HepG2 (cell line): ENCODE results near the gene ZDBF2. TPM values are rescaled to one million over a fixed set of nuclear protein-coding genes. Genes with fewer than 3 reads are reported as not detected.

ENCODE experiments used
- ATAC-seq: fragments of 200-7000 bp; cut with Tn5 transposase; 3 replicates; pipeline ENCODE4 v1.9.1; 2020; ENCODE audit warnings: mild to moderate bottlenecking, moderate library complexity
- BruUV-seq: library from RNA; stranded (reverse); fragments of 400-500 nt; replicated peaks from 2 replicates; lab custom pipeline; 2021; lab: Mats Ljungman, UMichigan
- CTCF ChIA-PET: fragments of 300-600 bp; formaldehyde crosslinking; extraction: SDS; loops from one replicate; lab custom pipeline; 2021; ENCODE audit warnings: low total read pairs, inconsistent platforms, low intra/inter-chr PET ratio; lab: Yijun Ruan, JAX
- POLR2A ChIA-PET: fragments of 350-600 bp; sonication (Branson Sonifier 250); formaldehyde crosslinking; loops from one replicate; lab custom pipeline; 2020; ENCODE audit warnings: antibody characterized with exemption, inconsistent platforms; lab: Yijun Ruan, JAX
- DNase-seq: peaks from one replicate; pipeline ENCODE4 v3.0.0-alpha.2; 2015; ENCODE audit warnings: low spot score
- FAIRE-seq: peaks from 3 replicates; lab custom pipeline; 2011; peaks lifted over from hg19 to GRCh38; lab: Jason Lieb, UNC
- H2AFZ ChIP-seq: one replicate; pipeline ENCODE4 v1.6.1; 2011; ENCODE audit warnings: low read length, inconsistent platforms
- H3K27ac ChIP-seq: fragments of 300-600 bp; 3 replicates; pipeline ENCODE4 v1.8.0; 2011; ENCODE audit warnings: mixed run types, mild to moderate bottlenecking, mixed read lengths, low read length, inconsistent platforms; ENCODE audit not compliant: insufficient read depth; ENCODE audit errors: extremely low read length
- H3K27me3 ChIP-seq, 2 experiments: fragments of 200-600 bp in 1 of 2; 2 replicates in 1 of 2; 3 replicates in 1 of 2; pipeline versions ENCODE4 v1.6.0 to v1.8.0; 2011; ENCODE audit warnings: low read length in 2 of 2, mild to moderate bottlenecking in 2 of 2, moderate library complexity in 2 of 2, inconsistent platforms in 1 of 2; ENCODE audit not compliant: insufficient read depth in 2 of 2, control insufficient read depth in 1 of 2
- H3K36me3 ChIP-seq, 2 experiments: fragments of 200-600 bp in 1 of 2; replicated peaks in 1 of 2; 2 replicates in 1 of 2; 3 replicates in 1 of 2; pipeline versions ENCODE4 v1.5.1 to v1.8.0; 2011; ENCODE audit warnings: low read length in 2 of 2, inconsistent platforms in 1 of 2; ENCODE audit not compliant: insufficient read depth in 2 of 2, control insufficient read depth in 1 of 2
- H3K4me1 ChIP-seq: 2 replicates; pipeline ENCODE4 v1.5.1; 2012; ENCODE audit warnings: low read length, inconsistent platforms; ENCODE audit not compliant: insufficient read depth
- H3K4me2 ChIP-seq: 2 replicates; pipeline ENCODE4 v1.6.0; 2011; ENCODE audit warnings: low read depth, low read length, inconsistent platforms
- H3K4me3 ChIP-seq, 3 experiments: fragments of 200-600 bp in 1 of 3; sonication (generic), shearing (Covaris generic) in 1 of 3; replicated peaks in 1 of 3; 2 replicates each; pipeline ENCODE4 v1.5.1; 2011 to 2016; ENCODE audit warnings: low read length in 3 of 3, inconsistent platforms in 2 of 3, low read depth in 2 of 3, mild to moderate bottlenecking in 2 of 3, control low read depth in 1 of 3, mixed read lengths in 1 of 3; ENCODE audit not compliant: insufficient read depth in 1 of 3
- H3K79me2 ChIP-seq: one replicate; pipeline ENCODE4 v1.6.1; 2011; ENCODE audit warnings: low read length, inconsistent platforms; ENCODE audit not compliant: insufficient read depth
- H3K9ac ChIP-seq: 2 replicates; pipeline ENCODE4 v1.6.0; 2011; ENCODE audit warnings: mild to moderate bottlenecking, low read depth, low read length, inconsistent platforms; ENCODE audit not compliant: insufficient read depth
- H3K9me3 ChIP-seq: 2 replicates; pipeline ENCODE4 v1.5.1; 2012; ENCODE audit warnings: mild to moderate bottlenecking, low read length
- H4K20me1 ChIP-seq: 2 replicates; pipeline ENCODE4 v1.6.0; 2011; ENCODE audit warnings: inconsistent platforms, mild to moderate bottlenecking, low read length, moderate library complexity; ENCODE audit not compliant: insufficient read depth
- CEBPB ChIP-seq: IDR thresholded peaks from 2 replicates; pipeline ENCODE4 v1.6.1; 2011; ENCODE audit warnings: low read depth, low read length, improper control_type of control experiment, borderline replicate concordance
- CHD4 ChIP-seq: fragments of 200-600 bp; sonication (generic); IDR thresholded peaks from 2 replicates; pipeline ENCODE4 v1.7.0; 2017; ENCODE audit warnings: mild to moderate bottlenecking, low read length, borderline replicate concordance
- CREB1 ChIP-seq, 2 experiments: fragments of 450-650 bp in 1 of 2; IDR thresholded peaks; 2 replicates each; pipeline ENCODE4 v1.6.1; 2016 to 2017; ENCODE audit warnings: control low read depth in 1 of 2, mild to moderate bottlenecking in 1 of 2, missing compliant biosample characterization in 1 of 2, missing genetic modification characterization in 1 of 2
- ELF4 ChIP-seq: sonication (generic); formaldehyde crosslinking; IDR thresholded peaks from 2 replicates; pipeline ENCODE4 v1.5.0; 2020; ENCODE audit warnings: missing genetic modification reagents, mild to moderate bottlenecking, moderate library complexity, borderline replicate concordance
- GATAD1 ChIP-seq: IDR thresholded peaks from 2 replicates; pipeline ENCODE4 v1.6.1; 2016; ENCODE audit warnings: missing genetic modification reagents, missing compliant biosample characterization
- HMG20B ChIP-seq: conservative IDR thresholded peaks from 2 replicates; pipeline ENCODE4 v1.6.1; 2016; ENCODE audit warnings: missing genetic modification reagents, missing compliant biosample characterization
- IRX3 ChIP-seq: sonication (generic); formaldehyde crosslinking; IDR thresholded peaks from 2 replicates; pipeline ENCODE4 v1.8.1; 2023; ENCODE audit warnings: mild to moderate bottlenecking, low read depth, missing genetic modification reagents, borderline replicate concordance
- RAD21 ChIP-seq: fragments of 450-650 bp; formaldehyde crosslinking; IDR thresholded peaks from 2 replicates; pipeline ENCODE4 v1.5.0; 2020; ENCODE audit warnings: mild to moderate bottlenecking
- RXRB ChIP-seq: IDR thresholded peaks from 2 replicates; pipeline ENCODE4 v1.6.1; 2016; ENCODE audit warnings: borderline replicate concordance, missing genetic modification reagents, missing compliant biosample characterization
- SSRP1 ChIP-seq: IDR thresholded peaks from 2 replicates; pipeline ENCODE4 v1.6.1; 2016; ENCODE audit warnings: control low read depth
- STAT5B ChIP-seq: sonication (generic); formaldehyde crosslinking; IDR thresholded peaks from 2 replicates; pipeline ENCODE4 v1.4.0; 2020; ENCODE audit warnings: missing genetic modification reagents
- SYNCRIP ChIP-seq: fragments of 200-400 bp; formaldehyde crosslinking; IDR thresholded peaks from 2 replicates; pipeline ENCODE4 v1.6.1; 2018; ENCODE audit warnings: mild to moderate bottlenecking, low read depth, low read length; ENCODE audit not compliant: insufficient read depth
- TAF15 ChIP-seq: fragments of 200-400 bp; formaldehyde crosslinking; IDR thresholded peaks from one replicate; pipeline ENCODE4 v1.6.1; 2018; ENCODE audit warnings: mild to moderate bottlenecking, low read depth, low read length; ENCODE audit not compliant: poor library complexity, severe bottlenecking
- ZNF121 ChIP-seq: sonication (generic); formaldehyde crosslinking; IDR thresholded peaks from 2 replicates; pipeline ENCODE4 v1.5.0; 2020; ENCODE audit warnings: mild to moderate bottlenecking, missing genetic modification reagents
- ZNF207 ChIP-seq: fragments of 450-650 bp; IDR thresholded peaks from 2 replicates; pipeline ENCODE4 v1.6.1; 2016; ENCODE audit warnings: antibody characterized with exemption, borderline replicate concordance
- ZNF335 ChIP-seq: sonication (generic); formaldehyde crosslinking; IDR thresholded peaks from 2 replicates; pipeline ENCODE4 v1.4.0; 2020; ENCODE audit warnings: missing genetic modification reagents
- ZNF557 ChIP-seq: sonication (generic); formaldehyde crosslinking; IDR thresholded peaks from 2 replicates; pipeline ENCODE4 v1.4.0; 2020; ENCODE audit warnings: missing genetic modification reagents
- WGBS: methylation state at CpG from one replicate; pipeline ENCODE4 v1.1.6; 2017; ENCODE audit warnings: low lambda C conversion rate; 5-methylcytosine and 5-hydroxymethylcytosine counted together
- in situ Hi-C: cut with HindIII; loops from 2 replicates; pipeline ENCODE4 v1.10.0; 2017; ENCODE audit warnings: low pct_unique_long_range_greater_than_20kb; ENCODE audit not compliant: extremely low pct_ligation_motif_present
- intact Hi-C: fragments of 100-400 bp; cut with micrococcal nuclease; formaldehyde crosslinking; loops from one replicate; pipeline ENCODE4 v1.10.0; 2022; ENCODE audit not compliant: unreplicated experiment
- polyA plus RNA-seq, 8 experiments: library from polyadenylated mRNA; depleted of rRNA in 3 of 8; stranded (reverse) in 7 of 8; unstranded in 1 of 8; fragments of >200 nt; fragmentation: Illumina TruSeq in 4 of 8; extraction: Trizol in 4 of 8; gene quantifications; 2 replicates each; pipeline versions ENCODE4 v1.2.1 to v1.2.3, GENCODE V29; 2011 to 2016; ENCODE audit warnings: low read depth in 4 of 8, missing spikeins in 1 of 8, mixed read lengths in 1 of 8; ENCODE audit not compliant: insufficient read depth in 1 of 8
- total RNA-seq, 5 experiments: library from RNA; depleted of rRNA; stranded (reverse); fragments of >200 nt; fragmentation: Illumina TruSeq; extraction: Trizol; gene quantifications; 2 replicates each; pipeline ENCODE4 v1.2.3, GENCODE V29; 2016; ENCODE audit warnings: low read depth in 1 of 5
- TF ChIP-seq, protein P1 (sequence below): sonication (generic); formaldehyde crosslinking; IDR thresholded peaks from 2 replicates; pipeline ENCODE4 v1.4.0; 2020; ENCODE audit warnings: missing genetic modification reagents, borderline replicate concordance

The ZDBF2 gene
- total and polyA plus RNA-seq, 2 of the 13 experiments (the other 11 are each of a cell fraction or from before 2014, with no cell fraction given) = 1.5 to 2.0 TPM

DNA sequence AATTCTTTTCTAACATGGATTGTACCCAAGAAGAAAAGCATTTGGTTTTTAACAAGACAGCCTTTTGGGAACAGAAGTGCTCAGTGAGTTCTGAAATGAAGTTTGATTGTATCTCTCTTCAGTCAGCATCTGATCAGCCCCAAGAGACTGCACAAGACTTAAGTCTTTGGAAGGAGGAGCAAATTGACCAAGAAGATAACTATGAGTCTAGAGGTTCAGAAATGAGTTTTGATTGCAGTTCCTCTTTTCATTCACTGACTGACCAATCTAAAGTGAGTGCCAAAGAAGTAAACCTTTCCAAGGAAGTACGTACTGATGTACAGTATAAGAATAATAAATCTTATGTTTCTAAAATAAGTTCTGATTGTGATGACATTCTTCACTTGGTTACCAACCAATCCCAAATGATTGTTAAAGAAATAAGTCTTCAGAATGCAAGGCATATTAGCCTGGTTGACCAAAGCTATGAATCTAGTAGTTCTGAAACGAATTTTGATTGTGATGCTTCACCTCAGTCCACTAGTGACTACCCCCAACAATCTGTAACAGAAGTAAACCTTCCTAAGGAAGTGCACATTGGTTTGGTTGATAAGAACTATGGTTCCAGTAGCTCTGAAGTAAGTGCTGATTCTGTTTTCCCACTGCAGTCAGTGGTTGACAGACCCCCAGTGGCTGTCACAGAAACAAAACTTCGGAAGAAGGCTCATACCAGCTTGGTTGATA, 31.2 kb downstream of the ZDBF2 start (continued):
- TF ChIP-seq ZNF121 = no peak
- TF ChIP-seq ZNF335 (CRISPR knock-in tag) = no peak
- no peak for TF ChIP-seq TAF15
- TF ChIP-seq CHD4 = no peak
- TF ChIP-seq IRX3 (CRISPR knock-in tag) = no peak
- TF ChIP-seq, all 625 proteins: peak for 0

DNA sequence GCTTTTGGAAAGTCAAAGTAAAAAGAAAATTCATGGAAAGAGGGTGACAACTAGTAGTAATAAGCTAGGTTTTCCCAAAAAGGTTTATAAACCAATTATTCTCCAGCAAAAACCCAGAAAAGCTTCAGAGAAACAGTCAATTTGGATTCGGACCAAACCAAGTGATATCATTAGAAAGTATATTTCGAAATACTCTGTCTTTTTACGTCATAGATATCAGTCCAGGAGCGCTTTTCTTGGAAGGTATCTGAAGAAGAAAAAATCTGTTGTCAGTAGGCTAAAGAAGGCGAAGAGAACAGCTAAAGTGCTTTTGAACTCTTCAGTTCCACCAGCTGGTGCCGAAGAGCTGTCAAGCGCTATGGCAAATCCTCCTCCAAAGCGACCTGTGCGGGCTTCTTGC, 36.6 kb downstream of the ZDBF2 start:
- in situ Hi-C loops = no loop called here
- H3K27me3 ChIP-seq = peaks cover 0 to 2% of the 10 kb centered on the region in 2 experiments; a peak in 1 of 5 replicates

More for the DNA sequence above, 36.6 kb downstream of the ZDBF2 start:
- no peaks in the 10 kb centered on the region for H3K9me3 ChIP-seq
- TF ChIP-seq HMG20B (CRISPR knock-in tag) = no peak
- TF ChIP-seq, protein P1, sequence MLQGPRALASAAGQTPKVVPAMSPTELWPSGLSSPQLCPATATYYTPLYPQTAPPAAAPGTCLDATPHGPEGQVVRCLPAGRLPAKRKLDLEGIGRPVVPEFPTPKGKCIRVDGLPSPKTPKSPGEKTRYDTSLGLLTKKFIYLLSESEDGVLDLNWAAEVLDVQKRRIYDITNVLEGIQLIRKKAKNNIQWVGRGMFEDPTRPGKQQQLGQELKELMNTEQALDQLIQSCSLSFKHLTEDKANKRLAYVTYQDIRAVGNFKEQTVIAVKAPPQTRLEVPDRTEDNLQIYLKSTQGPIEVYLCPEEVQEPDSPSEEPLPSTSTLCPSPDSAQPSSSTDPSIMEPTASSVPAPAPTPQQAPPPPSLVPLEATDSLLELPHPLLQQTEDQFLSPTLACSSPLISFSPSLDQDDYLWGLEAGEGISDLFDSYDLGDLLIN (CRISPR knock-in tag) = no peak
- TF ChIP-seq GATAD1 (CRISPR knock-in tag) = no peak
- peak; percentile 12; the same call in 1 of the 2 replicates for TF ChIP-seq CEBPB
- no peak for TF ChIP-seq ELF4 (CRISPR knock-in tag)
- TF ChIP-seq RAD21 (CRISPR knock-in tag) = no peak
- no peak for TF ChIP-seq ZNF207
- no peak for TF ChIP-seq SSRP1 (CRISPR knock-in tag)
- TF ChIP-seq SYNCRIP = no peak
- peak; percentile 68 for TF ChIP-seq CREB1 (IDR thresholded peaks at IDR 0.05)
- no peak for TF ChIP-seq CREB1 (CRISPR knock-in tag; IDR thresholded peaks at IDR 0.05)
- no peak for TF ChIP-seq ZNF557 (CRISPR knock-in tag)
- no peak for TF ChIP-seq STAT5B (CRISPR knock-in tag)
- TF ChIP-seq RXRB (CRISPR knock-in tag) = no peak
- TF ChIP-seq, all 625 proteins: peak for 2
- intact Hi-C loops = no loop called here
- no peaks in the 10 kb centered on the region for H3K4me1 ChIP-seq
- ChIA-PET CTCF (no interaction called here), POLR2A (no interaction called here)
- H3K79me2 ChIP-seq = no peaks in the 10 kb centered on the region
- no peak overlapping the region for H3K27ac ChIP-seq
- no TSS peak for BruUV-seq
- no peak overlapping the region for H3K9ac ChIP-seq
- ATAC-seq (no peak), DNase-seq (no peak), FAIRE-seq (no peak)
- no peaks in the 10 kb centered on the region for H4K20me1 ChIP-seq
- no peak overlapping the region for H2AFZ ChIP-seq
- WGBS = 53% methylated on average over 9 of the region's 9 CpGs
- no peak overlapping the region for H3K4me3 ChIP-seq
- H3K4me2 ChIP-seq = no peak overlapping the region
- H3K36me3 ChIP-seq = no peaks in the 10 kb centered on the region
